DMS114 treated with DMSO at 0.1 percent for 48 hours (cell line): Measurements from ENCODE around the gene SKIL.

ENCODE experiments used
- DNase-seq: peaks from one replicate; lab custom pipeline; 2025; ENCODE audit not compliant: unreplicated experiment; lab: John Stamatoyannopoulos, UW

Gene SKIL

GRCh38 chr3:170391108-170391507 lies 33.6 kb downstream of the SKIL start:
- no peak for DNase-seq

DNA sequence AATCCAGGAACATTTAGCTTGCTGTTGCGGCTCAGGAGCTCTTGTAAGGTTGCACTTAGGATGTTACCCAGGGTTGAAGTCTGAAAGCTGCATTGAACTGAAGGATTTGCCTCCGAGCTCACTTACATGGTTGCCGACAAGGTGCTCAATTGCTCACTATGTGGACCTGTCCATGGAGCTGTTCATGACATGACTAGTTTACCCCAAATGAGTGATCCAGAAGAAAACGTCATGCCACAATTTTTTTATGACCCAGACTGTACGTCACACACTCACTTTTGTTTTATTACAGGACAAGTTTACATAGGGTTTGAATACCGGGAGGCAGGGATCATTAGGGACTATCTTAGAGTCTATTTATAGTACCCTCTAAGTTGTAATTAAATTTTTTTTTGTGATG lies 40.2 kb downstream of the SKIL start:
- DNase-seq: no peak

DNA sequence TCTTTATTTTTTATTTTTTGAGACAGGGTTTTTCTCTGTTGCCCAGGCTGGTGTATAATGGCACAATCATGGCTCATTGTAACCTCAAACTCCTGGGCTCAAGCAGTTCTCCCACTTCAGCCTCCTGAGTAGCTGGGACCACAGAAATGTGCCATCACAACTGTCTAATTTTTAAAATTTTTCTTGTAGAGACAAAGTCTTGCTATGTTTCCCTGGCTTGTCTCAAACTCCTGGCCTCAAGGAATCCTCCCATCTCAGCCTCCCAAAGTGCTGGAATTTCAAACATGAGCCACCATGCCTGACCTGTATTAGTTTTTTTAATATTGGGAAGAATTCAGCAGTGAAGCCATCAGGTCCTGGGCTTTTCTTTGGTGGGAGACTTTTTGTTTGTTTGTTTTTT lies 47.6 kb downstream of the SKIL start:
- DNase-seq: no peak

DNA sequence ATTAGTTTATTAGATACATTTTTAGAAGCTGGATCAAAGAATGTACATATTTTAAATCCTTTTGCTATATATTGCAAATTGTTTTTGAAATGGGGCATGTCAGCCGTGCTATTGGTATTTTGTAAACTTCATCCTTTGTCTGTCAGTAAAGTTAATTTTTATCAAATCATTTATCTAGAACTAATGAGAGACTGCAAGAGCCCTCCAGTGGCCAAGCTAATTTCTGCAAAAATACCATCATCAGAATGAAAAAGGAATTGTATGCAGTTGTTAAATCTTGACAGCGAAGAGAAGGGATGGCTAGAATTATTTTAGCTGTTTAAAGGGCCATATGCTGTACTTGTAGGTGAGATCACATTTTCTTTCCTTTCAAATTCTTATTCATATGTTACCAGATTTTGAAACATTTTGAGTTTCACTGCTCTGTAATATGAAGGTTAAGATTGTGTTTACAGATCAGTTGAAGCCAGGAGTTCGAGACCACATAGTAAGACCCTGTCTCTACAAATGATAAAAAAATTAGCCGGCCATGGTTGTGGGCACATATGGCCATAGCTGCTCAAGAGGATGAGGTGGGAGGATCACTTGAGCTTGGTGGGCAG lies 53.0 kb downstream of the SKIL start:
- DNase-seq: peak; percentile 21

GRCh38 chr3:170413291-170413690 lies 55.8 kb downstream of the SKIL start:
- DNase-seq: no peak

GRCh38 chr3:170414202-170414663 lies 56.7 kb downstream of the SKIL start:
- DNase-seq: peak; percentile 73

DNA sequence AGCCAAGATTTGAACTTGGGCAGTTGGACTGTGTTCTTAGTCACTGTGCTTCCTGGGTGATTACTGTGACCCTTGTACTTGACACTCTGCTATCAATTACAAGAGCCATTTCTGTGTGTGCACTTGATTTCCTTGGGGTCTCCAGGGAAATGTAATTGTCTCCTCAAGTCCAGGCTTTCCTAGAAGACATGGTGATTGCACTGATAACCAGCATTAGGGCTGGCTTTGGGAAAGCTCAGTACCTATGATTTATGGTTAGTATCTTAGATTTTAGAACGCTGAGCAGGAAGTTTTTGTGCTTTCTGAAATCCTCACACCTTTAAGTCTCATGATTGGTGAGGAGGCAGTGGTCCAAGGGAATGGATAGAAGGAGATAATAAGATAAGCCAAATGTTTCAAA lies 59.6 kb downstream of the SKIL start:
- no peak for DNase-seq

GRCh38 chr3:170418422-170419398 lies 61.2 kb downstream of the SKIL start, which contains the start of gene CLDN11:
CLDN11 (plus strand) TSS chr3:170418868; CDS start chr3:170419067, 199 bp downstream.
- DNase-seq: no peak

DNA sequence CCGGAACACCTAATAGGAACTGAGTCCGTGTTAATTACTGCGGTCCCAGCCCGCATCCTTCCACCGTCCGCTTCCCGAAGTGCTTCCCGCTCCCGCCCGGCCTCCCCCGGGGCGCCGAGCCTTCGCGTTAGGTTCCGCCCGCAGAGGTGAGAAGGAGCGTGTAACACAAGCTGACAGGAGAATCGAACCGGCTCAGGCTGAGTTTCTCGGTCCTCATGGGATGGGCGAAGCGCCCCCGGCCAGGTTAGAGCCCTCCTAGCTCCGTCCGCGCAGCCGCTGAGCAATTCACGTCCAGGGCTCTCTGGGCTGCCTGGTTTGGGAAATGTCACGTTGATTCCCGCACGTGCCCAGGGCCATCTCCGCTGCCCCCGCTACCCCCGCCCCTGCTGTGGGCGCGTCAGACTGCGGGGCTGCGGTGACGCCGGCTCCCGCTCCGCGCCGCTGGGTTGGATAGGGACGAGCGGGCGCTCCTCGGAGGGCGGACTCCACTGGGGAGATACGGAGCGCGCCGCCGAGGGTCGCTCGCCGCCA lies 62.1 kb downstream of the SKIL start:
- no peak for DNase-seq

DNA sequence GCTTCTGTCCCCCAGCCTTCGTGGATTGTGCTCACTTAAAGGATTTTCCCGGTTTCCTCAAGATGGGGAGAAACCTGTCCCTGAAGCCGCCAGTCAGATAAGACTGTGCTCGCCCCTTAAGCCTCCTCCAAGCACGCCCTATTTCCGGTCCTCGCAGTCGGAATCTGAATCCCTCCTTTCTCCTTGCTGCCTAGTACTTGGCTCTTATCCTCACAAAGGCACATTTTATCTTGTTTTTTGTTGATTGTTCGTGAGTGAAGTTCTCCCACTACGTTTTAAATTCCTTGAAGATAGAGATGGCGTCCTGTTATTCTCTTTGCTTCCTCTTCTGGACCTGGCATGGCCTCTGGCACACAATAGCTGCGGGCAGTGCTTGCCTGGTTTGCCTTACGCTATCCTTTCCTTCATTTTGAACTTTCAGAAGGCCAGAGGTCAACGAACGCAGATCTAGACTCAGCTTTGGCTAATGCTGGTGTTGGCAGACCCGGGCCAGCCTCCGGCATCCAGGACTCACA lies 62.8 kb downstream of the SKIL start:
- DNase-seq: no peak

GRCh38 chr3:170421111-170421641 lies 63.7 kb downstream of the SKIL start:
- no peak for DNase-seq

DNA sequence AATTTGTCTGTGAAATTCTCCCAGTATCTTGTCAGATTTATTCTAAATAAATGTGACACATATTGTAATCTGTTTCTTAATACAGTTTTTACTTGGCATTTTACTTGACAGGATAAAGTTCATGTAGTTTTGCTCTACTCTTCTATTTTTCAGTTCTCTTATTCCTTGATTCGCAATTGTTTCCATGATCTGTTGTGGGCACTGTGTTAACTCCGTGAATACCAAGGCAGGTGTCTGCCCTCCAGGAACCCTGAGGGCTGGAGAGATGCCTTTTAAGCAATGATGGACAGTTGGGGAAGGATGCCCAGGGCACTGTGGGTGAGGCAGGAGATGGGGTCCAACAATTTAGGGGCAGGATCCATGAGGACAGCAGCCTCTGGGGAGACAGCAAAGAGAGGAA lies 64.2 kb downstream of the SKIL start:
- no peak for DNase-seq

DNA sequence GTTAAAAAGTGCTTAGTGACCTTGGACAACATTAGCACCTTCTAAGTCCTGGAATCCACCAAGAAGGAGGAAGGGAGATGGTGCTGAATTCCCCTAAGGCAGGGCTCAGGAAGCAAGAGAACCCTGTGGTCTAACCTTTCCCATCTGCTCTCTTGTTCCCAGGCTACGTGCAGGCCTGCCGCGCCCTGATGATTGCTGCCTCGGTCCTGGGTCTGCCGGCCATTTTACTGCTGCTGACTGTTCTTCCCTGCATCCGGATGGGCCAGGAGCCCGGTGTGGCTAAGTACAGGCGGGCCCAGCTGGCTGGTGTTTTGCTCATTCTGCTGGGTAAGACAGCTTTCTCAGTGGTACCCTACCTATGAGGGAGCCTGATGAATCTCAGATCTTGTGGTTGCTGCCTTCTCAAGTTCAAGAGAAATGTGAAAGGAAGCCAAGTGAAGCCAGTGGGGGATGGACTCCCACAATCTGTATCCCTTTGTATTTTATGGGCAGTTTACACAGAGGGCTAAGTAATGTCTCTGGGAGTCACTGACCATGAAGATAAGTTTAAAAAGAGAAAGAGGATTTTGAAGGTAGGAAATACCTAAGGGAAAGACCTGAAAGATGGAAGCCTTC lies 65.6 kb downstream of the SKIL start:
- DNase-seq: no peak

DNA sequence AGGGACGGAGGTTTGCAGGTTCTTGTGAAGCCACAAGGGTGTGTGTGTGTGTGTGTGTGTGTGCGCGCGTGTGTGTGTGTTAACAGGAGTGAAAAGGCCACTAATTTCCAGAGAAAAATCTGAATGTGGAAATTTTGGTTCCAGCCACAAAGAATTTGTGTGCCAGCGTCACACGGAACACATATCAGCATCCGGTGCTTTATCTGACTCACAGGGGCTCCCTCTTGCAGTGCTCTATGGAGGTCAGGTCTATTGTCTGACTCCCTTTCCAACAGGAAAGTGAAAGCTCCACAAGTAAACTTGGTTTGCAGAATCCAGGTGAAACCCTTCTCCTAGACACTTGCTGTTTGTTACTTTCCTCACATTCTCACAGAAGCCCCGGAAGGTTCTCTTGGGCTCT lies 67.4 kb downstream of the SKIL start:
- no peak for DNase-seq

- no peak for DNase-seq
These were observed 68.2 kb downstream of the SKIL start for GRCh38 chr3:170425491-170426239.

- no peak for DNase-seq
These were observed 68.8 kb downstream of the SKIL start for GRCh38 chr3:170426240-170426797.

GRCh38 chr3:170428095-170428494 lies 70.6 kb downstream of the SKIL start:
- no peak for DNase-seq

- no peak for DNase-seq
These were observed 71.5 kb downstream of the SKIL start for GRCh38 chr3:170429050-170429449.

GRCh38 chr3:170431054-170431453 lies 73.5 kb downstream of the SKIL start:
- no peak for DNase-seq

DNA sequence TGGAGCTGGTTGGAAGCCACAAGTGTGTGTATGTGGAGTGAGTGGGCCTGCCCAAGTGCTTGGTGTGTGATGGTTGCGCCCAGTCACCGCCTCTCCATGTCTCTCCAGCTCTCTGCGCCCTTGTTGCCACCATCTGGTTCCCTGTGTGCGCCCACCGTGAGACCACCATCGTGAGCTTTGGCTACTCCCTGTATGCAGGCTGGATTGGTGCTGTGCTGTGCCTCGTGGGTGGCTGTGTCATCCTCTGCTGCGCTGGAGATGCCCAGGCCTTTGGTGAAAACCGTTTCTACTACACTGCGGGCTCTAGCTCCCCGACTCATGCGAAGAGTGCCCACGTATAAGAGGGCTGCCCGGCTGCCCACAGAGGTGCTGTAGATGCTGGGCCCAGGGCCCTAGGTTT lies 74.9 kb downstream of the SKIL start:
- DNase-seq: no peak
